Omental fat pad (tissue), 4 donors: ENCODE data around the gene PSMD1. TPM values are rescaled to one million over a fixed set of nuclear protein-coding genes. Genes with fewer than 3 reads are reported as not detected.
"Not testable (repeated sequence)": the region's sequence is repeated elsewhere in the genome, so short reads cannot be mapped to it uniquely, and the experiment has no call there.

Experiments used
- ATAC-seq: fragments of 150-250 bp; one replicate; pipeline ENCODE4 v1.9.1; 2016; ENCODE audit warnings: mild to moderate bottlenecking, moderate library complexity; ENCODE audit not compliant: low FRiP score
- DNase-seq: peaks from one replicate; pipeline ENCODE4 v3.0.0-alpha.2; 2019; ENCODE audit warnings: low spot score
- CTCF ChIP-seq, 3 donors: fragments of 450-650 bp; IDR thresholded peaks; one replicate each; pipeline ENCODE4 v1.5.1; 2016 to 2017; ENCODE audit warnings: antibody characterized with exemption in 3 of 3, mild to moderate bottlenecking in 3 of 3, moderate library complexity in 2 of 3
- total RNA-seq, 4 donors: library from RNA; depleted of rRNA; stranded (reverse); fragments of >200 nt; gene quantifications; one replicate each; pipeline ENCODE4 v1.1.0, GENCODE V29; 2016

Gene PSMD1
- total RNA-seq, 4 donors from 2014 or later, result 64.8 to 119 (median 74.1) TPM

- no peak for DNase-seq
- TF ChIP-seq CTCF (IDR thresholded peaks at IDR 0.05), result no peak
- ATAC-seq, result no peak
Measured at GRCh38 chr2:231017231-231017598, 39.5 kb upstream of the PSMD1 start.

- no peak for TF ChIP-seq CTCF (IDR thresholded peaks at IDR 0.05)
- DNase-seq, result no peak
- no peak for ATAC-seq
Measured at GRCh38 chr2:231018184-231018583, 38.5 kb upstream of the PSMD1 start.

- DNase-seq, ATAC-seq: not testable (repeated sequence)
Measured at GRCh38 chr2:231025059-231025458, 31.6 kb upstream of the PSMD1 start.

GRCh38 chr2:231028889-231029288, 27.8 kb upstream of the PSMD1 start:
- TF ChIP-seq CTCF (IDR thresholded peaks at IDR 0.05), result no peak
- no peak for ATAC-seq
- DNase-seq, result no peak

- TF ChIP-seq CTCF (IDR thresholded peaks at IDR 0.05), result no peak
- no peak for DNase-seq
- no peak for ATAC-seq
Measured at GRCh38 chr2:231029563-231029962, 27.1 kb upstream of the PSMD1 start.

- ATAC-seq (no peak), DNase-seq (no peak)
- no peak for TF ChIP-seq CTCF (IDR thresholded peaks at IDR 0.05)
Measured at GRCh38 chr2:231030725-231031124, 25.9 kb upstream of the PSMD1 start.

DNA sequence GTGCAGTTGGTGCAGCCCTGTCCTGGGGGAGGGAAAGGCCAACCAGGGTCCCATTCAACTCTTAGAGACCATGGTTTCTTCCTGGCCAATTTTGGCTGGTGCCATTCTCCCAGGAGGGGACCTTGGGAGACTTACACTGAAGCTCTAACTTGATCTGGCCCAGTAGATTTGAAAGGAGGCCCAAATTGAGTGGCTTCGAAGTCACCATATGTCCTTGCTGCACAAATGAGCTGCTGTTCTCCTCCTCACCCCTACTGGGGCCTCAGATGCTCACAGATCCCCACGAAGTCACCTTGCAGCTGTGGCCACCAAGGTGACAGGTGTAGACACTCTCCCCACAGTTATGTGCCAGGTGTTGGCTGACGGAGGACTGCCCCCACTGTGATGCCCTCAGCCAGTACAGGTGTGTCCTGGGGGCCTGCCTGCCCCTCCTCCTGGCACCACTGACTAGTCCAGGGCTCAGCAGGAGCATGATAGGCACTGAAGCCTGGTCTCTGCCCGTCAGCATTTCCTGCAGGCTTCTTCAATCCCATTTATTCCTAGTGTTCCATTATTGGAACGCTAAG, 24.0 kb upstream of the PSMD1 start:
- no peak for TF ChIP-seq CTCF (IDR thresholded peaks at IDR 0.05)
- DNase-seq (no peak), ATAC-seq (no peak)
